GM23338 (cell line): ENCODE data around the gene CCT6A. TPM values are rescaled to one million over a fixed set of nuclear protein-coding genes. Genes with fewer than 3 reads are reported as not detected.
"Not testable (repeated sequence)": the region's sequence is repeated elsewhere in the genome, so short reads cannot be mapped to it uniquely, and the experiment has no call there.

Experiments
- ATAC-seq: fragments of 200-7000 bp; cut with Tn5 transposase; 3 replicates; pipeline ENCODE4 v1.9.1; 2020
- DNase-seq: peaks from one replicate; pipeline ENCODE4 v3.0.0-alpha.2; 2015; ENCODE audit warnings: low spot score
- H2AFZ ChIP-seq: fragments of 200-600 bp; sonication (generic); 2 replicates; pipeline ENCODE4 v1.8.0; 2016; ENCODE audit warnings: antibody characterized with exemption, mild to moderate bottlenecking, moderate library complexity
- H3F3A ChIP-seq: fragments of 200-600 bp; sonication (generic); replicated peaks from 2 replicates; pipeline ENCODE4 v1.8.0; 2017; ENCODE audit warnings: antibody characterized with exemption, mixed run types, low read depth
- H3K27ac ChIP-seq: fragments of 200-600 bp; sonication (generic); 2 replicates; pipeline ENCODE4 v1.6.1; 2016; ENCODE audit warnings: low read depth
- H3K27me3 ChIP-seq: fragments of 200-600 bp; sonication (generic); 2 replicates; pipeline ENCODE4 v1.8.0; 2016; ENCODE audit warnings: mild to moderate bottlenecking, mixed run types, moderate library complexity; ENCODE audit not compliant: insufficient read depth
- H3K36me3 ChIP-seq: fragments of 200-600 bp; sonication (generic); 2 replicates; pipeline ENCODE4 v1.8.0; 2016; ENCODE audit warnings: mild to moderate bottlenecking; ENCODE audit not compliant: insufficient read depth
- H3K4me1 ChIP-seq: fragments of 200-600 bp; sonication (generic); 2 replicates; pipeline ENCODE4 v1.8.0; 2016; ENCODE audit warnings: mild to moderate bottlenecking, moderate library complexity; ENCODE audit not compliant: insufficient read depth
- H3K4me2 ChIP-seq: fragments of 200-600 bp; sonication (generic); 2 replicates; pipeline ENCODE4 v1.7.1; 2017; ENCODE audit warnings: mixed run types
- H3K4me3 ChIP-seq: fragments of 200-600 bp; sonication (generic); 2 replicates; pipeline ENCODE4 v1.6.1; 2016; ENCODE audit warnings: mixed run types
- H3K79me2 ChIP-seq: fragments of 200-600 bp; sonication (generic); replicated peaks from 2 replicates; pipeline ENCODE4 v1.8.0; 2017; ENCODE audit warnings: mild to moderate bottlenecking; ENCODE audit not compliant: insufficient read depth
- H3K9me2 ChIP-seq: fragments of 200-600 bp; sonication (generic); 2 replicates; pipeline ENCODE4 v1.8.0; 2017; ENCODE audit not compliant: insufficient read depth
- H4K20me1 ChIP-seq: fragments of 200-600 bp; sonication (generic); replicated peaks from 2 replicates; pipeline ENCODE4 v1.8.0; 2017; ENCODE audit warnings: mild to moderate bottlenecking; ENCODE audit not compliant: insufficient read depth
- H3K27ac Mint-ChIP-seq: 2 replicates; pipeline ENCODE4 v1.8.0; 2020; ENCODE audit warnings: inconsistent platforms, mild to moderate bottlenecking, moderate library complexity, mixed read lengths
- H3K27me3 Mint-ChIP-seq: 3 replicates; pipeline ENCODE4 v1.8.0; 2022; ENCODE audit warnings: low read depth, mild to moderate bottlenecking, moderate library complexity, mixed read lengths, inconsistent platforms; ENCODE audit not compliant: insufficient read depth, poor library complexity
- H3K36me3 Mint-ChIP-seq: 3 replicates; pipeline ENCODE4 v1.8.0; 2021; ENCODE audit warnings: low read depth, mild to moderate bottlenecking, inconsistent platforms, moderate library complexity, mixed read lengths
- H3K4me1 Mint-ChIP-seq: 3 replicates; pipeline ENCODE4 v1.8.0; 2020; ENCODE audit warnings: mild to moderate bottlenecking, inconsistent platforms, mixed read lengths
- H3K4me3 Mint-ChIP-seq: 3 replicates; pipeline ENCODE4 v1.8.0; 2021; ENCODE audit warnings: moderate library complexity, mild to moderate bottlenecking, inconsistent platforms, mixed read lengths
- H3K9me3 Mint-ChIP-seq: 3 replicates; pipeline ENCODE4 v1.8.0; 2020; ENCODE audit warnings: moderate library complexity, mild to moderate bottlenecking, inconsistent platforms, mixed read lengths
- CREB1 ChIP-seq: fragments of 250-450 bp; sonication (Bioruptor Pico); IDR thresholded peaks from 2 replicates; pipeline ENCODE4 v1.5.0; 2020; ENCODE audit warnings: low read depth, mild to moderate bottlenecking, moderate library complexity
- EZH2 ChIP-seq: fragments of 200-600 bp; sonication (generic); IDR thresholded peaks from one replicate; pipeline ENCODE4 v1.8.0; 2017; ENCODE audit warnings: antibody characterized with exemption, mild to moderate bottlenecking, low read depth; ENCODE audit not compliant: unreplicated experiment
- EZH2phosphoT487 ChIP-seq: fragments of 200-600 bp; sonication (generic); IDR thresholded peaks from one replicate; pipeline ENCODE4 v1.8.1; 2018; ENCODE audit warnings: antibody characterized with exemption; ENCODE audit not compliant: unreplicated experiment
- NANOG ChIP-seq: IDR thresholded peaks from 2 replicates; pipeline ENCODE4 v1.6.1; 2016; ENCODE audit warnings: antibody characterized with exemption, borderline replicate concordance
- REST ChIP-seq: IDR thresholded peaks from one replicate; pipeline ENCODE4 v1.6.1; 2018; ENCODE audit warnings: antibody characterized with exemption; ENCODE audit not compliant: unreplicated experiment
- STAT1 ChIP-seq: IDR thresholded peaks from one replicate; pipeline ENCODE4 v1.6.1; 2016; ENCODE audit warnings: antibody characterized with exemption; ENCODE audit not compliant: unreplicated experiment
- ZNF331 ChIP-seq: fragments of 250-450 bp; sonication (Bioruptor Pico); IDR thresholded peaks from 2 replicates; pipeline ENCODE4 v1.5.0; 2020; ENCODE audit warnings: low read depth, mild to moderate bottlenecking, moderate library complexity
- ZNF462 ChIP-seq: fragments of 250-450 bp; sonication (Bioruptor Pico); IDR thresholded peaks from 2 replicates; pipeline ENCODE4 v1.5.0; 2020; ENCODE audit warnings: mild to moderate bottlenecking, moderate library complexity
- polyA plus RNA-seq: library from polyadenylated mRNA; unstranded; fragments of >200 nt; fragmentation: Nextera tagmentation; extraction: Ambion mirVana; gene quantifications from 2 replicates; pipeline ENCODE4 v1.2.1, GENCODE V29; 2016
- total RNA-seq: library from RNA; depleted of rRNA; stranded (reverse); fragments of >200 nt; shearing (Covaris generic); gene quantifications from 2 replicates; pipeline ENCODE4 v1.2.3, GENCODE V29; 2014
- TF ChIP-seq, protein P1 (sequence below), 2 experiments: fragments of 200-600 bp in 1 of 2; sonication (generic) in 1 of 2; conservative IDR thresholded peaks; 2 replicates each; pipeline versions ENCODE4 v1.5.1 to v1.6.1; 2016 to 2017; ENCODE audit warnings: antibody characterized with exemption in 2 of 2, low read depth in 2 of 2, mild to moderate bottlenecking in 2 of 2, moderate library complexity in 1 of 2

CCT6A gene
- total and polyA plus RNA-seq, 2 experiments from 2014 or later, result 266 to 505 TPM

- TF ChIP-seq EZH2phosphoT487 (no peak), ZNF331 (CRISPR knock-in tag) (no peak), CREB1 (CRISPR knock-in tag) (no peak), EZH2 (no peak), STAT1 (no peak)
- TF ChIP-seq, protein P1, sequence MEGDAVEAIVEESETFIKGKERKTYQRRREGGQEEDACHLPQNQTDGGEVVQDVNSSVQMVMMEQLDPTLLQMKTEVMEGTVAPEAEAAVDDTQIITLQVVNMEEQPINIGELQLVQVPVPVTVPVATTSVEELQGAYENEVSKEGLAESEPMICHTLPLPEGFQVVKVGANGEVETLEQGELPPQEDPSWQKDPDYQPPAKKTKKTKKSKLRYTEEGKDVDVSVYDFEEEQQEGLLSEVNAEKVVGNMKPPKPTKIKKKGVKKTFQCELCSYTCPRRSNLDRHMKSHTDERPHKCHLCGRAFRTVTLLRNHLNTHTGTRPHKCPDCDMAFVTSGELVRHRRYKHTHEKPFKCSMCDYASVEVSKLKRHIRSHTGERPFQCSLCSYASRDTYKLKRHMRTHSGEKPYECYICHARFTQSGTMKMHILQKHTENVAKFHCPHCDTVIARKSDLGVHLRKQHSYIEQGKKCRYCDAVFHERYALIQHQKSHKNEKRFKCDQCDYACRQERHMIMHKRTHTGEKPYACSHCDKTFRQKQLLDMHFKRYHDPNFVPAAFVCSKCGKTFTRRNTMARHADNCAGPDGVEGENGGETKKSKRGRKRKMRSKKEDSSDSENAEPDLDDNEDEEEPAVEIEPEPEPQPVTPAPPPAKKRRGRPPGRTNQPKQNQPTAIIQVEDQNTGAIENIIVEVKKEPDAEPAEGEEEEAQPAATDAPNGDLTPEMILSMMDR (conservative IDR thresholded peaks at IDR 0.05; ENCODE audit: low read depth in 2 of 2), result no peak
These were observed 3.3 kb upstream of the CCT6A start (continued) for GRCh38 chr7:56048245-56048644.

GRCh38 chr7:56048763-56049162 is 2.8 kb upstream of the CCT6A start:
- Histone ChIP-seq H3K4me1 (peaks cover 17% of the 10 kb centered on the region), H3F3A (0 out of 2 replicates have a peak, but pooled peaks cover 11% of the 10 kb centered on the region), H3K27ac (0 out of 2 replicates have a peak overlapping the region, but pooled peaks have one; percentile 45), H3K79me2 (peaks cover 49% of the 10 kb centered on the region)
- DNase-seq, result peak; percentile 41
- not testable (repeated sequence) for H3K27me3 Mint-ChIP-seq, H3K9me2 ChIP-seq, H3K4me3 ChIP-seq, H3K4me1 Mint-ChIP-seq, H3K36me3 ChIP-seq, H3K27ac Mint-ChIP-seq, H3K4me2 ChIP-seq, H3K27me3 ChIP-seq, H2AFZ ChIP-seq, H4K20me1 ChIP-seq, H3K9me3 Mint-ChIP-seq, ATAC-seq
- 0 out of 3 replicates have a peak overlapping the region, but pooled peaks have one; percentile 7 for H3K4me3 Mint-ChIP-seq
- peaks cover 23% of the 10 kb centered on the region for H3K36me3 Mint-ChIP-seq

DNA sequence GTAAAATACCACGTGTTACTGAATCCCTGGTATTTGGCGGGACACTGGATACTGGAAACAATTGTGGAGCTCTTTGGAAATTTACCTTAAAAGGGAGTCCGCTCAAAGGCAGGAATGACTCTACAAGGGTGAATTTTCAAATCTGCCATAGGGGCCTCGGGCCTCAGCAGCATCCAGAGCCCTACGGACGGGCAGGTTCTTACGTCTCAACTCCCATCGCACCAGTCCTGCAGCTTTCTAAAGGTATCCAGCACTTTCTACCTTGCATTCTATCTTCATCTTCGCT is 569 bp upstream of the CCT6A start:
- H3K79me2 ChIP-seq, result peaks cover 59% of the 10 kb centered on the region
- H3K4me1 ChIP-seq, result peaks cover 17% of the 10 kb centered on the region
- H4K20me1 ChIP-seq, result peaks cover 3% of the 10 kb centered on the region; the same call in 1 of the 2 replicates
- Mint-ChIP-seq H3K4me3 (peak overlapping the region; percentile 96), H3K36me3 (peaks cover 42% of the 10 kb centered on the region), H3K27me3 (no peaks in the 10 kb centered on the region), H3K4me1 (peaks cover 10% of the 10 kb centered on the region; the same call in 2 of the 3 replicates), H3K9me3 (peaks cover 2% of the 10 kb centered on the region; the same call in 1 of the 3 replicates), H3K27ac (peak overlapping the region; percentile 99)
- no peak for DNase-seq
- peak overlapping the region; percentile 90 for H3K4me2 ChIP-seq
- peaks cover 32% of the 10 kb centered on the region for H3K36me3 ChIP-seq
- peak overlapping the region; percentile 100 for H3K4me3 ChIP-seq
- ATAC-seq, result peak; percentile 31
- peaks cover 14% of the 10 kb centered on the region; the same call in 1 of the 2 replicates for H3F3A ChIP-seq
- no peaks in the 10 kb centered on the region for H3K9me2 ChIP-seq
- peak overlapping the region; percentile 96 for H3K27ac ChIP-seq
- H3K27me3 ChIP-seq, result no peaks in the 10 kb centered on the region
- peak overlapping the region; percentile 64; the same call in 1 of the 2 replicates for H2AFZ ChIP-seq
- TF ChIP-seq ZNF331 (CRISPR knock-in tag) (no peak), ZNF462 (no peak), NANOG (no peak), EZH2 (no peak), REST (no peak)
